Osteocyte (in vitro differentiated cells): ENCODE data around the gene TSPAN11. TPM values are rescaled to one million over a fixed set of nuclear protein-coding genes. Genes with fewer than 3 reads are reported as not detected.

Source experiments
- DNase-seq: peaks from one replicate; pipeline ENCODE4 v3.0.0; 2021; ENCODE audit warnings: mixed read lengths; ENCODE audit not compliant: unreplicated experiment; ENCODE audit errors: extremely low spot score
- H3K27ac Mint-ChIP-seq: one replicate; pipeline ENCODE4 v1.8.0; 2021; ENCODE audit warnings: mild to moderate bottlenecking, mixed read lengths; ENCODE audit not compliant: unreplicated experiment
- H3K27me3 Mint-ChIP-seq: one replicate; pipeline ENCODE4 v1.8.0; 2021; ENCODE audit warnings: mixed read lengths; ENCODE audit not compliant: unreplicated experiment
- H3K36me3 Mint-ChIP-seq: one replicate; pipeline ENCODE4 v1.8.0; 2021; ENCODE audit warnings: mixed read lengths; ENCODE audit not compliant: unreplicated experiment
- H3K4me1 Mint-ChIP-seq: one replicate; pipeline ENCODE4 v1.8.0; 2021; ENCODE audit warnings: mixed read lengths; ENCODE audit not compliant: unreplicated experiment
- H3K4me3 Mint-ChIP-seq: one replicate; pipeline ENCODE4 v1.8.0; 2021; ENCODE audit warnings: mild to moderate bottlenecking, moderate library complexity, mixed read lengths; ENCODE audit not compliant: unreplicated experiment
- H3K9me3 Mint-ChIP-seq: one replicate; pipeline ENCODE4 v1.8.0; 2021; ENCODE audit warnings: mixed read lengths; ENCODE audit not compliant: unreplicated experiment
- CTCF ChIP-seq: fragments of 200-600 bp; sonication (generic); IDR thresholded peaks from 2 replicates; pipeline ENCODE4 v1.5.0; 2021; ENCODE audit warnings: antibody characterized with exemption, mild to moderate bottlenecking, moderate library complexity
- total RNA-seq: library from RNA; stranded (reverse); gene quantifications from 2 replicates; pipeline ENCODE4 v1.2.1, GENCODE V29; 2021

TSPAN11 gene
- total RNA-seq, 1 donor from 2014 or later: 9.2 TPM

DNA sequence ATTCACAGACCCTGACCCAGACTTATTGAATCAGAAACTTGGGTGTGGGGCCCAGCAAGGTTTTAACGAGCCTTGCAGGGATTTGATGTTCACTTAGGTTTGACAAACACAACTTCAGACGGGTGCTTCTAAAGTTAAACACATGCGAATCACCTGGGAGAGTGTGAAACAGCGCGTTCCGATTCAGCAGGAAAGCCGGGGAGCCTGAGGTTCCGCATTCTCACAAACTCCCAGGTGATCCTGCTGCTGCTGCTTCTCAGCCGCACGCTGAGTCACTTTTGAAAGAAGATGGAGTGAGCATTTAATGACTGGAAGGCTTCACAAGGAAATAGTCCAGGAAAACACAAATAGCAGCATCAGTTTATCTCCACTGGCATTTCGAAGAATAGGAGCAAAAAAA, 102.9 kb downstream of the TSPAN11 start:
- Mint-ChIP-seq H3K4me1 (no peaks in the 10 kb centered on the region), H3K9me3 (no peaks in the 10 kb centered on the region), H3K4me3 (no peak overlapping the region), H3K27ac (no peak overlapping the region), H3K27me3 (peaks cover 45% of the 10 kb centered on the region), H3K36me3 (no peaks in the 10 kb centered on the region)
- DNase-seq: no peak
- TF ChIP-seq CTCF: no peak

GRCh38 chr12:31029916-31030562, 103.5 kb downstream of the TSPAN11 start:
- H3K27ac Mint-ChIP-seq: no peak overlapping the region
- TF ChIP-seq CTCF: no peak
- H3K36me3 Mint-ChIP-seq: no peaks in the 10 kb centered on the region

GRCh38 chr12:31031951-31032335, 105.4 kb downstream of the TSPAN11 start:
- H3K27ac Mint-ChIP-seq: no peak overlapping the region
- H3K36me3 Mint-ChIP-seq: no peaks in the 10 kb centered on the region
- DNase-seq: no peak
- no peaks in the 10 kb centered on the region for H3K9me3 Mint-ChIP-seq
- no peak overlapping the region for H3K4me3 Mint-ChIP-seq
- peaks cover 32% of the 10 kb centered on the region for H3K27me3 Mint-ChIP-seq
- TF ChIP-seq CTCF: no peak
- no peaks in the 10 kb centered on the region for H3K4me1 Mint-ChIP-seq

More at GRCh38 chr12:31029916-31030562, 103.5 kb downstream of the TSPAN11 start:
- H3K4me3 Mint-ChIP-seq: no peak overlapping the region
- no peaks in the 10 kb centered on the region for H3K4me1 Mint-ChIP-seq
- no peak for DNase-seq
- H3K9me3 Mint-ChIP-seq: no peaks in the 10 kb centered on the region
- peaks cover 41% of the 10 kb centered on the region for H3K27me3 Mint-ChIP-seq

- Mint-ChIP-seq H3K9me3 (no peaks in the 10 kb centered on the region), H3K36me3 (no peaks in the 10 kb centered on the region), H3K4me1 (no peaks in the 10 kb centered on the region), H3K27me3 (peaks cover 29% of the 10 kb centered on the region), H3K27ac (no peak overlapping the region), H3K4me3 (no peak overlapping the region)
- DNase-seq: no peak
- no peak for TF ChIP-seq CTCF
Observed at GRCh38 chr12:31033146-31033545, 106.6 kb downstream of the TSPAN11 start.

- Mint-ChIP-seq H3K27ac (no peak overlapping the region), H3K4me1 (no peaks in the 10 kb centered on the region), H3K27me3 (peaks cover 31% of the 10 kb centered on the region), H3K4me3 (no peak overlapping the region), H3K9me3 (no peaks in the 10 kb centered on the region), H3K36me3 (no peaks in the 10 kb centered on the region)
- DNase-seq: no peak
- TF ChIP-seq CTCF: no peak
Observed at GRCh38 chr12:31033681-31034080, 107.1 kb downstream of the TSPAN11 start.
